GM19468 (cell line): ENCODE data around the gene STOML3.

Experiments used
- ATAC-seq: cut with Tn5 transposase; IDR thresholded peaks from one replicate; pipeline ENCODE4 v1.9.1; 2021; ENCODE audit warnings: mild to moderate bottlenecking, moderate library complexity, moderate number of reproducible peaks; ENCODE audit not compliant: unreplicated experiment; ENCODE audit errors: extremely low read depth

Gene STOML3

DNA sequence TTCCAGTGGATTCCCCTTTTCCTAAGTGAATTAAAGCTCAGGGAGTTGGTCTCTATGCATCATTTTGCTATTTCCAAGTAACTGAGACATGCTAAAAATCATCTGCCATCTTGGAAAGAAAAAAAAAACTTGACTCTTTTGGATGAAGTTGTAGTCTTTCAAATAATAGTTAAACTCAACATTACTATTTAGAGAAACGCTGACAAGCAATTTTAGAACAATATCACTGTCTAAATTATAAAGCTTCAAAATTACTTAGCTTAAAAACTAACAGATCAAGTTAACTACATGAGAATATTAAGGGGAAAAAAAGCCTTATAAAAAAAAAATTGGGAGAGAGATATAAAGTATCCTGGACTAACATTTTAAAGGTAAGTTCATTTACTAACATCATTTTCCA lies 68.5 kb downstream of the STOML3 start:
- ATAC-seq, result no peak

DNA sequence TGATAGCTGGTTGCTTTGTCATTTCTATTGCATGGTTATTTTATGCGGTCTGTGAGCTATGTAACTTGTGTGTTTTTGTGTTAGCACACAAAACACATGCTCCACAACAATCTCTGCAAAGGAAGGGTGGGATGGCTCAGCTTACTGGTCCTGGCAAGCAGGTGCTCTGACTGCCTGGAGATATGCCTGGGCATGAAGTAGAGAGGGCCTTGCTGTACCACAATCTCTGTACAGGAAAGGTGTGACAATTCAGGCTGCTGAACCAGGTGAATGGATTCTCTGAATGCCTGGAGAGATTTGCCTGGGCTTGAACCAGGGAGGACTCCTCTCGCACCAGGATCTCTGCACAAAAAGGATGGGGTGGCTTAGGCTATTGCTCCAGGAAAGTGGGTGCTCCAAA lies 69.5 kb downstream of the STOML3 start:
- ATAC-seq, result no peak
